K562 (cell line): ENCODE measurements around the gene TBCEL. TPM values are rescaled to one million over a fixed set of nuclear protein-coding genes. Genes with fewer than 3 reads are reported as not detected.

Source experiments
- DPF2 ChIP-seq: fragments of 450-650 bp; IDR thresholded peaks from 2 replicates; pipeline ENCODE4 v1.6.1; 2016
- ERF ChIP-seq: fragments of 450-650 bp; formaldehyde crosslinking; IDR thresholded peaks from 2 replicates; pipeline ENCODE4 v1.4.0; 2020; ENCODE audit warnings: mild to moderate bottlenecking, mixed read lengths
- FOXK1 ChIP-seq: sonication (generic); formaldehyde crosslinking; IDR thresholded peaks from 2 replicates; pipeline ENCODE4 v1.8.0; 2022; ENCODE audit warnings: missing genetic modification reagents, mild to moderate bottlenecking, borderline replicate concordance
- HDAC8 ChIP-seq: fragments of 450-650 bp; IDR thresholded peaks from 2 replicates; pipeline ENCODE4 v1.6.1; 2016; ENCODE audit warnings: mild to moderate bottlenecking, missing genetic modification characterization, moderate library complexity, missing compliant biosample characterization
- HEY1 ChIP-seq: fragments of 250-450 bp; sonication (Bioruptor Pico); IDR thresholded peaks from 2 replicates; pipeline ENCODE4 v1.5.0; 2020; ENCODE audit warnings: mild to moderate bottlenecking, moderate library complexity, borderline replicate concordance
- JUNB ChIP-seq: fragments of 450-650 bp; formaldehyde crosslinking; conservative IDR thresholded peaks from 2 replicates; pipeline ENCODE4 v1.4.0; 2020; ENCODE audit warnings: mild to moderate bottlenecking
- MAFF ChIP-seq: IDR thresholded peaks from 2 replicates; pipeline ENCODE4 v1.6.1; 2012; ENCODE audit warnings: low read length, improper control_type of control experiment
- MEF2A ChIP-seq: IDR thresholded peaks from 2 replicates; pipeline ENCODE4 v1.6.1; 2011; ENCODE audit warnings: low read depth, mild to moderate bottlenecking, low read length, moderate library complexity; ENCODE audit not compliant: control insufficient read depth
- POLR3G ChIP-seq: IDR thresholded peaks from 2 replicates; pipeline ENCODE4 v1.6.1; 2011; ENCODE audit not compliant: insufficient read length, insufficient replicate concordance; ENCODE audit errors: extremely low read depth
- RB1 ChIP-seq: fragments of 450-650 bp; IDR thresholded peaks from 2 replicates; pipeline ENCODE4 v1.6.1; 2017; ENCODE audit warnings: low read depth, mild to moderate bottlenecking
- SAP30 ChIP-seq: fragments of 200-600 bp; sonication (generic); IDR thresholded peaks from 2 replicates; pipeline ENCODE4 v1.6.1; 2012; ENCODE audit warnings: borderline replicate concordance, low read depth, mild to moderate bottlenecking, moderate library complexity, low read length, control low read depth, inconsistent platforms; ENCODE audit not compliant: insufficient read depth, poor library complexity, severe bottlenecking
- SNRNP70 ChIP-seq: fragments of 200-400 bp; formaldehyde crosslinking; optimal IDR thresholded peaks from 2 replicates; pipeline ENCODE3; 2017; ENCODE audit warnings: low read depth, low read length
- TCF7 ChIP-seq: sonication (generic); IDR thresholded peaks from 2 replicates; pipeline ENCODE4 v1.6.1; 2016; ENCODE audit warnings: antibody characterized with exemption, borderline replicate concordance
- TCFL5 ChIP-seq: fragments of 250-450 bp; sonication (Bioruptor Pico); conservative IDR thresholded peaks from 2 replicates; pipeline ENCODE4 v1.6.1; 2021; ENCODE audit warnings: mild to moderate bottlenecking, moderate library complexity, matching md5 sums
- XRCC3 ChIP-seq: fragments of 450-650 bp; IDR thresholded peaks from 2 replicates; pipeline ENCODE4 v1.6.1; 2017; ENCODE audit warnings: mild to moderate bottlenecking, moderate library complexity
- ZKSCAN8 ChIP-seq: fragments of 200-800 bp; sonication (Bioruptor generic); IDR thresholded peaks from 2 replicates; pipeline ENCODE4 v1.6.1; 2016; ENCODE audit warnings: missing genetic modification characterization, missing compliant biosample characterization
- ZNF12 ChIP-seq: sonication (generic); formaldehyde crosslinking; IDR thresholded peaks from 2 replicates; pipeline ENCODE4 v1.4.0; 2020; ENCODE audit warnings: mild to moderate bottlenecking, missing genetic modification reagents
- ZNF24 ChIP-seq: fragments of 450-650 bp; IDR thresholded peaks from 2 replicates; pipeline ENCODE4 v1.6.1; 2016
- polyA plus RNA-seq, 8 experiments: library from polyadenylated mRNA; depleted of rRNA in 4 of 8; stranded (reverse) in 5 of 8; unstranded in 3 of 8; fragments of >200 nt; fragmentation: Nextera tagmentation in 2 of 8; fragmentation: Illumina TruSeq in 1 of 8; extraction: Ambion mirVana in 2 of 8; extraction: Trizol in 1 of 8; gene quantifications; 2 replicates each; pipeline versions ENCODE4 v1.2.1 to v1.2.3, GENCODE V29; 2011 to 2014; ENCODE audit warnings: inconsistent platforms in 1 of 8, missing spikeins in 1 of 8
- total RNA-seq, 7 experiments: library from RNA; depleted of rRNA in 6 of 7; stranded (reverse); fragments of >200 nt in 6 of 7; fragmentation: Illumina TruSeq in 2 of 7; extraction: Trizol in 2 of 7; gene quantifications; 2 replicates each; pipeline versions ENCODE4 v1.2.1 to v1.2.3, GENCODE V29; 2011 to 2021; ENCODE audit warnings: low replicate concordance in 1 of 7
- TF ChIP-seq, protein P1 (sequence below): fragments of 250-450 bp; sonication (Bioruptor Pico); IDR thresholded peaks from 2 replicates; pipeline ENCODE4 v1.5.0; 2020; ENCODE audit warnings: mild to moderate bottlenecking
- TF ChIP-seq, protein P2 (sequence below): fragments of 250-450 bp; sonication (Bioruptor Pico); IDR thresholded peaks from 2 replicates; pipeline ENCODE4 v1.8.0; 2021; ENCODE audit warnings: borderline replicate concordance, mild to moderate bottlenecking, moderate library complexity; ENCODE audit not compliant: poor library complexity, severe bottlenecking
- TF ChIP-seq, protein P3 (sequence below): fragments of 450-650 bp; conservative IDR thresholded peaks from 2 replicates; pipeline ENCODE4 v1.6.1; 2016; ENCODE audit warnings: missing genetic modification characterization, low read depth, mild to moderate bottlenecking, missing compliant biosample characterization, moderate library complexity
- TF ChIP-seq, protein P4 (sequence below): sonication (generic); formaldehyde crosslinking; IDR thresholded peaks from 2 replicates; pipeline ENCODE4 v1.8.1; 2022; ENCODE audit warnings: missing genetic modification reagents

The TBCEL gene
- total and polyA plus RNA-seq, 9 of the 15 experiments (the other 6 are each of a cell fraction or from before 2014, with no cell fraction given) = 0.39 to 2.3 (median 1.4) TPM

DNA sequence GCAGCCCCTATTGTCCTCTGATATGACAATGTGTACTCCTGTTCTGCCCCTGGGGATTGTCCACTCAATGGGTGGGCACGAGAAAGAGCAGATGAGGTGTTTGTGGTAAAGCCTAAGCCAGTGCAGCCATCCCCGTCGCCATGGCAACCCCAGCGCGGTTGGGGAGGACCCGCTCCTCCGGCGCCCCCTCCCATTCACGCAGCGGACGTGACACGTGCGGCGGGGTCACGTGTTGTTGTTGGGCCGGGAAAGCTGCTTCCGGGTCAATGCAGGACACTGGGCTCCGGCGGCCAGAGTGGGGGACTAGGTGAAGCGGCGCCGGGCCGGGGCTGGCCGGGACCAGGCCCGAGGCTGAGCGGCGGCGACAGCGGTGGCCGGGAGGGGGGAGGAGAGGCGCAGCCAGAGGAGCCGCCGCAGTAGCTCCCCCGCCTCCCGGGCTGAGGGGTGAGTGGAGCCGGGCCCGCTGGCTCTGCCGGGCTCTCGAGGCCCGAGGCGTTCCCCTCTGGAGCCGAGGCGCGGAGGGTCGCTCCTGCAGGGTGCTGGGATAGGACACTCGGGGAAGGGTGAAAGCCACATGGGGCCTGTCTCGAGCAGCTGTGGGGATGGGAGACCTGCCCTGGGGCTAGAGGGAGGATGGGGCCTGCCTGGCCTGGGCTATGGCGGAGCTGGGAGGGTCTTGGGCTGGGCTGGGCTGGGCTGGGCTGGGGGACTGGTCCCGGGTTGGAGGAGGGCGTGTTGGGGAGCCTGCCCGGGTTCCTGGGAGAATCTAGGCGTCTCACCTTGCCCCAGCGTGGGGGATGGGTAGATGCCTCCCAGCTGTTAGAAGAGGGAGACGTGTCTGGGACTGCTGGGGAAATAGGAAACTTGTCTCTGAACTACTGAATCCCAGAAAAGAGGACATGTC, at the start of gene TBCEL (continued):
- no peak for TF ChIP-seq MEF2A
- TF ChIP-seq SAP30 = no peak
- 0 out of 2 replicates have a peak, but pooled peaks have one; percentile 29 for TF ChIP-seq RB1
- no peak for TF ChIP-seq JUNB (CRISPR knock-in tag)
- TF ChIP-seq SNRNP70 = no peak
- TF ChIP-seq POLR3G = no peak
- TF ChIP-seq, protein P1, sequence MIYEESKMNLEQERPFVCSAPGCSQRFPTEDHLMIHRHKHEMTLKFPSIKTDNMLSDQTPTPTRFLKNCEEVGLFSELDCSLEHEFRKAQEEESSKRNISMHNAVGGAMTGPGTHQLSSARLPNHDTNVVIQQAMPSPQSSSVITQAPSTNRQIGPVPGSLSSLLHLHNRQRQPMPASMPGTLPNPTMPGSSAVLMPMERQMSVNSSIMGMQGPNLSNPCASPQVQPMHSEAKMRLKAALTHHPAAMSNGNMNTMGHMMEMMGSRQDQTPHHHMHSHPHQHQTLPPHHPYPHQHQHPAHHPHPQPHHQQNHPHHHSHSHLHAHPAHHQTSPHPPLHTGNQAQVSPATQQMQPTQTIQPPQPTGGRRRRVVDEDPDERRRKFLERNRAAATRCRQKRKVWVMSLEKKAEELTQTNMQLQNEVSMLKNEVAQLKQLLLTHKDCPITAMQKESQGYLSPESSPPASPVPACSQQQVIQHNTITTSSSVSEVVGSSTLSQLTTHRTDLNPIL (CRISPR knock-in tag) = no peak
- no peak for TF ChIP-seq TCFL5 (CRISPR knock-in tag)
- TF ChIP-seq, protein P2, sequence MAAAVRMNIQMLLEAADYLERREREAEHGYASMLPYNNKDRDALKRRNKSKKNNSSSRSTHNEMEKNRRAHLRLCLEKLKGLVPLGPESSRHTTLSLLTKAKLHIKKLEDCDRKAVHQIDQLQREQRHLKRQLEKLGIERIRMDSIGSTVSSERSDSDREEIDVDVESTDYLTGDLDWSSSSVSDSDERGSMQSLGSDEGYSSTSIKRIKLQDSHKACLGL (CRISPR knock-in tag) = no peak
- TF ChIP-seq ERF (CRISPR knock-in tag) = no peak
- TF ChIP-seq DPF2 = no peak
- TF ChIP-seq HEY1 (CRISPR knock-in tag) = no peak
- no peak for TF ChIP-seq ZNF12 (CRISPR knock-in tag)
- TF ChIP-seq MAFF = no peak
- TF ChIP-seq, protein P3, sequence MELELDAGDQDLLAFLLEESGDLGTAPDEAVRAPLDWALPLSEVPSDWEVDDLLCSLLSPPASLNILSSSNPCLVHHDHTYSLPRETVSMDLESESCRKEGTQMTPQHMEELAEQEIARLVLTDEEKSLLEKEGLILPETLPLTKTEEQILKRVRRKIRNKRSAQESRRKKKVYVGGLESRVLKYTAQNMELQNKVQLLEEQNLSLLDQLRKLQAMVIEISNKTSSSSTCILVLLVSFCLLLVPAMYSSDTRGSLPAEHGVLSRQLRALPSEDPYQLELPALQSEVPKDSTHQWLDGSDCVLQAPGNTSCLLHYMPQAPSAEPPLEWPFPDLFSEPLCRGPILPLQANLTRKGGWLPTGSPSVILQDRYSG (tag) = no peak
- no peak for TF ChIP-seq ZKSCAN8 (CRISPR knock-in tag)
- no peak for TF ChIP-seq ZNF24
- no peak for TF ChIP-seq FOXK1
- TF ChIP-seq TCF7 = no peak
- TF ChIP-seq HDAC8 = 0 out of 2 replicates have a peak, but pooled peaks have one; percentile 19
- TF ChIP-seq, protein P4, sequence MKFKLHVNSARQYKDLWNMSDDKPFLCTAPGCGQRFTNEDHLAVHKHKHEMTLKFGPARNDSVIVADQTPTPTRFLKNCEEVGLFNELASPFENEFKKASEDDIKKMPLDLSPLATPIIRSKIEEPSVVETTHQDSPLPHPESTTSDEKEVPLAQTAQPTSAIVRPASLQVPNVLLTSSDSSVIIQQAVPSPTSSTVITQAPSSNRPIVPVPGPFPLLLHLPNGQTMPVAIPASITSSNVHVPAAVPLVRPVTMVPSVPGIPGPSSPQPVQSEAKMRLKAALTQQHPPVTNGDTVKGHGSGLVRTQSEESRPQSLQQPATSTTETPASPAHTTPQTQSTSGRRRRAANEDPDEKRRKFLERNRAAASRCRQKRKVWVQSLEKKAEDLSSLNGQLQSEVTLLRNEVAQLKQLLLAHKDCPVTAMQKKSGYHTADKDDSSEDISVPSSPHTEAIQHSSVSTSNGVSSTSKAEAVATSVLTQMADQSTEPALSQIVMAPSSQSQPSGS = no peak
- no peak for TF ChIP-seq XRCC3
